OCI-LY1 (cell line): ENCODE data around the gene GADD45G.

Source experiments
- CTCF ChIP-seq: fragments of 200-600 bp; sonication (generic), shearing (Covaris generic); IDR thresholded peaks from 2 replicates; pipeline ENCODE4 v1.5.1; 2017; ENCODE audit warnings: mild to moderate bottlenecking, antibody characterized with exemption, low read length, moderate library complexity, mixed read lengths
- EZH2 ChIP-seq: fragments of 200-600 bp; sonication (generic), shearing (Covaris generic); IDR thresholded peaks from 2 replicates; pipeline ENCODE4 v1.8.0; 2017; ENCODE audit warnings: borderline replicate concordance, mixed run types, mild to moderate bottlenecking, antibody characterized with exemption, low read length, moderate library complexity, mixed read lengths

- TF ChIP-seq CTCF: peak; percentile 20; the same call in 1 of the 2 replicates
- no peak for TF ChIP-seq EZH2
Measured at GRCh38 chr9:89564346-89564878, 40.4 kb upstream of the GADD45G start.
